ENCODE measurements around the gene HSD3B2. TPM values are rescaled to one million over a fixed set of nuclear protein-coding genes. Genes with fewer than 3 reads are reported as not detected.

Gene HSD3B2
- total RNA-seq (not detected), polyA plus RNA-seq (ENCODE audit: insufficient read length in 2 of 2) (under 1 TPM in 1 of 2 donors, not detected in 1; 0.29 TPM)
- long read RNA-seq, donor 1: 0 reads
- long read RNA-seq, donor 2: 0 reads
- long read RNA-seq, donor 3: 0 reads
- long read RNA-seq, donor 4: 0 reads

- Histone ChIP-seq H3K36me3 (ENCODE audit: control insufficient read depth, insufficient read depth, low read length) (no peaks in the 10 kb centered on the region), H3K9me3 (ENCODE audit: control insufficient read depth, insufficient read depth, low read length) (no peaks in the 10 kb centered on the region), H3K4me1 (ENCODE audit: control insufficient read depth, insufficient read depth, low read length) (no peaks in the 10 kb centered on the region), H3K4me3 (ENCODE audit: low read depth, low read length) (no peak within 1 kb of the TSS), H3K27ac (ENCODE audit: low read depth, low read length) (no peak within 1 kb of the TSS), H3K27me3 (ENCODE audit: control insufficient read depth, insufficient read depth, low read length) (no peaks in the 10 kb centered on the region)
- no peak for DNase-seq (ENCODE audit: low read depth in 4 of 6, low spot score in 6 of 6)
- 100% methylated on average over 1 of the region's 2 CpGs for WGBS (ENCODE audit: insufficient coverage)
Measured at GRCh38 chr1:119414950-119415349, at the start of gene HSD3B2. Gene HSD3B2 (plus strand): TSS chr1:119415150. CDS start chr1:119415420, 270 bp downstream.

DNA sequence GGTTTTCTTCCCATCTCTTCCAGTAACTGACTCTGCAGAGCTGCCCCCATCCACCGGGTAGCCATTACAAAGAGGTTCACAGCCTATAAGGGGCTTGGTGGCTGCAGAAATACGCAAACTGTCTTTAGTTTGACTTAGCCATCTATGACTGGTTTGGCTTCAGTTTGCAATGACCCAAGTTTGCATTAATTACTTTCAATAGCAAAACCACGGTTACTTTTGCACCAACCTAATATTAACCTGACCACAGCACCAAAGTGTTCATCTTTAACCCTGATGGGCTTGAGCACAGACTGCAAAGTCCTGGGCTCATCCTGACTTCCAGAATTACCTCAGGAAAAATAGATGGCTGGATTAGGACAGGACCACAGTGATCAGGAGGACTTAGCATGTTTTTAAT is 48.5 kb upstream of the HSD3B2 start:
- DNase-seq (ENCODE audit: low read depth in 4 of 6, low spot score in 6 of 6): no peak
- H3K9me3 ChIP-seq (ENCODE audit: control insufficient read depth, insufficient read depth, low read length): no peaks in the 10 kb centered on the region
- H3K4me3 ChIP-seq (ENCODE audit: low read depth, low read length): no peak overlapping the region
- H3K27me3 ChIP-seq (ENCODE audit: control insufficient read depth, insufficient read depth, low read length): no peaks in the 10 kb centered on the region
- no peaks in the 10 kb centered on the region for H3K36me3 ChIP-seq (ENCODE audit: control insufficient read depth, insufficient read depth, low read length)
- WGBS (ENCODE audit: insufficient coverage): 95% methylated on average over 3 of the region's 3 CpGs
- H3K4me1 ChIP-seq (ENCODE audit: control insufficient read depth, insufficient read depth, low read length): no peaks in the 10 kb centered on the region
- no peak overlapping the region for H3K27ac ChIP-seq (ENCODE audit: low read depth, low read length)

DNA sequence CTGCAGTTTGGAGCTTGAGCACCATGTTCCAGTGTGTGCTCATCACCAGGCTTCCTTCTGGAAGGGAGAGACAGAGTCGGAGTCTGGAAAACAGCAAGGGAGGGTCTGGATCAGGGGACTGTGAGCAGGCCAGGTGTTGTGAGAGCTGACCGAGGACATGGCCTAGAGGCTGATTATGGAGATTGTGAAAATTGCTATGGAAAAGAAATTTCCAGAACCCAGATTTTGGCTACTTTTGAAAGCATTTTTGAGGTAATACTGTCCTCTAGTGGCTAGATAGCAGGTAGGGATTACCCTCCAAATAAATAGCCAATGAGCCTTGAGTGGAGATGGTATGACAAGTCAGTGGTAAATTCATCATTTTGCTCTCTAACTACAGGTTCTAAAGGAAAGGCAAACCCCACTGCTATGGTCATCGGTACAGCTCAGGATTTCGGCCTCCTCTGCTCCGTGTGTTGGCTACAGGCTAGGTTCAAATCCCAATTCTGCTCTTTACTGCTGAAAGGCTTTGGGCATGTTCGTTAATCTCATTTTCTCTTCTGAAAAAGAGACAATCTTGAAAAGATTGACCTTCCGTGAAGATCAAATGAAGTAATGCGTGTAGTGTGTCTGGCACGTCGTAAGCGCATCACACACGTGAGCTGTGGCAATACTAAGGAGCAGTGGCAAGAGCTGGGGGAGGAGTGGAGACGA is 47.4 kb upstream of the HSD3B2 start:
- Histone ChIP-seq H3K27me3 (ENCODE audit: control insufficient read depth, insufficient read depth, low read length) (no peaks in the 10 kb centered on the region), H3K4me3 (ENCODE audit: low read depth, low read length) (no peak overlapping the region)
- peak; percentile 10 to 81 (median 25) for DNase-seq (ENCODE audit: low read depth in 4 of 6, low spot score in 6 of 6)

DNA sequence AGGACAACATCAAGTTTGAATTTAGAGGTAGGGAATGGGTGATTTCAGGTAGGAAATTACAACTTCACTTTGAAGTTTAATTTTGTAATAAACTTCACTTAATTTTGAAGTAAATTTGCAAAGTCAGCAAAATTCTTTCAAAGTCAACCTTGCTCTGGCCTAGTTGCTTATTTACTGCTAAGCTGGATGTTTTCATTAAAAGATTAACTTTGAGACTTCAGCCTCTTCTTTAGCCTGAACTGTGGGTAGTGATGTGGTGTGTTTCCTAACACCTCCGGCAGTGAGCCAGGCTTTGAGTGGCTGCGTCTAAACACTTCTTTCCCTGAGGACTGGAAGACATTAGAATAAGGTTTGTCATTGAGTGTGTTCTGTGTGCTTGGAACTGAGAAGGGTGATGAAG is 46.4 kb upstream of the HSD3B2 start, which contains the start of gene HAO2:
HAO2 (plus strand) TSS at position 232 of the 400 bp plus-strand sequence. CDS start 12,301 bp downstream, outside the sequence.
- Histone ChIP-seq H3K9me3 (ENCODE audit: control insufficient read depth, insufficient read depth, low read length) (no peaks in the 10 kb centered on the region), H3K4me1 (ENCODE audit: control insufficient read depth, insufficient read depth, low read length) (no peaks in the 10 kb centered on the region), H3K27me3 (ENCODE audit: control insufficient read depth, insufficient read depth, low read length) (no peaks in the 10 kb centered on the region), H3K27ac (ENCODE audit: low read depth, low read length) (no peak within 1 kb of the TSS), H3K4me3 (ENCODE audit: low read depth, low read length) (no peak within 1 kb of the TSS), H3K36me3 (ENCODE audit: control insufficient read depth, insufficient read depth, low read length) (no peaks in the 10 kb centered on the region)
- no peak for DNase-seq (ENCODE audit: low read depth in 4 of 6, low spot score in 6 of 6)
- 92% methylated on average over 2 of the region's 2 CpGs for WGBS (ENCODE audit: insufficient coverage)

More for the DNA sequence above, 47.4 kb upstream of the HSD3B2 start:
- H3K27ac ChIP-seq (ENCODE audit: low read depth, low read length): no peak overlapping the region
- H3K4me1 ChIP-seq (ENCODE audit: control insufficient read depth, insufficient read depth, low read length): no peaks in the 10 kb centered on the region
- no peaks in the 10 kb centered on the region for H3K9me3 ChIP-seq (ENCODE audit: control insufficient read depth, insufficient read depth, low read length)
- WGBS (ENCODE audit: insufficient coverage): 71% methylated on average over 13 of the region's 13 CpGs
- H3K36me3 ChIP-seq (ENCODE audit: control insufficient read depth, insufficient read depth, low read length): no peaks in the 10 kb centered on the region

DNA sequence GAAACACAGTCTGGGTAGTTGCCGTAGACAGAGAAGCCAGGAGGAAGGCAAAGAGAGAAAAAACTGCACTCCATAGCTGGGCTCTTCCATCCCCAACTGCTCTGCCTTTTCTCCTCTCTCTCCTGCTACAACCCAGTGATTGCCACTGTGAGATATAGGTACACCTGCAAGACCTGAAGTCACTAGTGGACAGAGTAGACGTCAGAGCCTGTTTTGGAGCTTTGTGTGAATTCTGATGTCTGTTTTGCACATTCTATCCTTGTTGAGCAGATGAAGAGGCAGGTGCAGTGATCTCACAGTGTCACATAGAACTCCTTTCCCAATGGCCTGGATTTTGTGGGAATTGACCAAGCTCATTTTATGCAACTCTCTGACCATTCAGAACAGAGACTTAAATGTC is 44.2 kb upstream of the HSD3B2 start:
- Histone ChIP-seq H3K9me3 (ENCODE audit: control insufficient read depth, insufficient read depth, low read length) (no peaks in the 10 kb centered on the region), H3K4me1 (ENCODE audit: control insufficient read depth, insufficient read depth, low read length) (no peaks in the 10 kb centered on the region), H3K36me3 (ENCODE audit: control insufficient read depth, insufficient read depth, low read length) (no peaks in the 10 kb centered on the region), H3K27ac (ENCODE audit: low read depth, low read length) (no peak overlapping the region), H3K27me3 (ENCODE audit: control insufficient read depth, insufficient read depth, low read length) (no peaks in the 10 kb centered on the region), H3K4me3 (ENCODE audit: low read depth, low read length) (no peak overlapping the region)
- 92% methylated on average over 2 of the region's 2 CpGs for WGBS (ENCODE audit: insufficient coverage)
- no peak for DNase-seq (ENCODE audit: low read depth in 4 of 6, low spot score in 6 of 6)

GRCh38 chr1:119371815-119372214 is 43.1 kb upstream of the HSD3B2 start:
- no peaks in the 10 kb centered on the region for H3K27me3 ChIP-seq (ENCODE audit: control insufficient read depth, insufficient read depth, low read length)
- 20% methylated on average over 1 of the region's 2 CpGs for WGBS (ENCODE audit: insufficient coverage)
- H3K4me3 ChIP-seq (ENCODE audit: low read depth, low read length): no peak overlapping the region
- no peaks in the 10 kb centered on the region for H3K9me3 ChIP-seq (ENCODE audit: control insufficient read depth, insufficient read depth, low read length)
- H3K36me3 ChIP-seq (ENCODE audit: control insufficient read depth, insufficient read depth, low read length): no peaks in the 10 kb centered on the region
- no peaks in the 10 kb centered on the region for H3K4me1 ChIP-seq (ENCODE audit: control insufficient read depth, insufficient read depth, low read length)
- no peak overlapping the region for H3K27ac ChIP-seq (ENCODE audit: low read depth, low read length)
- DNase-seq (ENCODE audit: low read depth in 4 of 6, low spot score in 6 of 6): peak in 1 of 6 donors; percentile 67

DNA sequence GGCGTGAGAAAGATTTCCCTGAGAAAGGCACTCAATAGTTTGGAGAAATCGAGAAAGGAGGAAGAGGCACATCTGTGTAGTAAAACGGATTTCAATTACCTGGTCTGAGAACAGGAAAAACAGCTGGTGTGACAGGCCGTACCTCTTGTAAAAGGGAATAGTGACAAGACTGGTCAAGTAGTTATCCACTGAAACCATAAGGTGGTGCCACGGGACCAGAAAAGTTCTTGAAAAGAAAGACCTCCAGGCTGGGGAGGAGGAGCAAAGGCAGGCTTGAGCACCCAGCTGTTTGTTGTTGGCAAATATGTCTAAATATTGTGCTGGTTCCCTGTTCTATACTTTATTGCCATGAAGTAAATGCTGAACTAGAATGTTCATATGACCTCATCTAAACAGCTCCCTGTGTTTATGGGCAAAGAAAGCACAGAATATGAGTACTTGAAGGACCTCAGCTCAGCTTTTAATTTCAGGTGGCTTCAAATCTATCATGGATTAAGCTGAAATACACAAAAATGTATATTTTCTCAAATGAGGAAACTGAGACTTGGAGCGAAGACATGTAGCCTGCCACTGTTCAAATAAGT is 42.4 kb upstream of the HSD3B2 start:
- H3K27me3 ChIP-seq (ENCODE audit: control insufficient read depth, insufficient read depth, low read length): no peaks in the 10 kb centered on the region
- WGBS (ENCODE audit: insufficient coverage): 25% methylated on average over 5 of the region's 6 CpGs
- H3K9me3 ChIP-seq (ENCODE audit: control insufficient read depth, insufficient read depth, low read length): no peaks in the 10 kb centered on the region
- peak in 3 of 6 donors; percentile 37 to 88 (median 66) for DNase-seq (ENCODE audit: low read depth in 4 of 6, low spot score in 6 of 6)
- no peaks in the 10 kb centered on the region for H3K4me1 ChIP-seq (ENCODE audit: control insufficient read depth, insufficient read depth, low read length)
- no peak overlapping the region for H3K27ac ChIP-seq (ENCODE audit: low read depth, low read length)
- H3K36me3 ChIP-seq (ENCODE audit: control insufficient read depth, insufficient read depth, low read length): no peaks in the 10 kb centered on the region
- H3K4me3 ChIP-seq (ENCODE audit: low read depth, low read length): no peak overlapping the region

- H3K27me3 ChIP-seq (ENCODE audit: control insufficient read depth, insufficient read depth, low read length): no peaks in the 10 kb centered on the region
- no peaks in the 10 kb centered on the region for H3K4me1 ChIP-seq (ENCODE audit: control insufficient read depth, insufficient read depth, low read length)
- no peak overlapping the region for H3K4me3 ChIP-seq (ENCODE audit: low read depth, low read length)
- H3K27ac ChIP-seq (ENCODE audit: low read depth, low read length): no peak overlapping the region
- H3K36me3 ChIP-seq (ENCODE audit: control insufficient read depth, insufficient read depth, low read length): no peaks in the 10 kb centered on the region
- WGBS (ENCODE audit: insufficient coverage): 50% methylated on average over 1 of the region's 2 CpGs
- H3K9me3 ChIP-seq (ENCODE audit: control insufficient read depth, insufficient read depth, low read length): no peaks in the 10 kb centered on the region
- no peak for DNase-seq (ENCODE audit: low read depth in 4 of 6, low spot score in 6 of 6)
Measured at GRCh38 chr1:119373465-119373864, 41.5 kb upstream of the HSD3B2 start.

DNA sequence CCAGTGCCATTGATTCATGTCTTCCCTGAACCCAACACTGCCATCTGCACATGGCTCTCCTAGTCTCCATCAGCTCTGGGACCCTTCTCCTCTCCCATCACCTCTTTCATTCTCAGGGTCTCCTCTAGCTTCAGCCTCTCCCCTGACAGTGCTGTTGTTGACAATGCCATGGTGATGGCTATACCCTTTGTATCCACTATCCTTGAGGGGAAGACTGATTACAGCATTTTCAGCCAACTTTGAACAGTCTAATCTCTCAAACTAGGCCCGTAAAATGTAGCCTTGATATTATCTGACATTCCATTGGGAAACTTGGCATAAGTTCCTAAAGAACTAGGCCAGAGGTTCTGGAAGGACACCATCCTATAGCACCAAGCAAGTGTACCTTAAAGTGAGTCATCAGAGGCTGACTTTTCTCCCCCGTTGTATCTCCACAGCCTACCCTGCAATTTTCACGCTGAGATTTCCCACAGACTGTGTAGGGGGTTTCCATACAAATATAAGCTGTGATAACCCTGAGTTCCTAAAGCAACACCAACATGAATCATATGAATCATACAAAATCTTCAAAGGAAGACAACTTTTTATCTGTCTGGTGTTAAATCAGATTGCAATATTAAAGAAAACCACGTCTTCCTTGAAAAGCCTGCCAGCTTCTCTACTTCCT is 40.6 kb upstream of the HSD3B2 start:
- no peak overlapping the region for H3K27ac ChIP-seq (ENCODE audit: low read depth, low read length)
- DNase-seq (ENCODE audit: low read depth in 4 of 6, low spot score in 6 of 6): no peak

More for the DNA sequence above, 40.6 kb upstream of the HSD3B2 start:
- no peaks in the 10 kb centered on the region for H3K9me3 ChIP-seq (ENCODE audit: control insufficient read depth, insufficient read depth, low read length)
- no peaks in the 10 kb centered on the region for H3K36me3 ChIP-seq (ENCODE audit: control insufficient read depth, insufficient read depth, low read length)
- H3K4me3 ChIP-seq (ENCODE audit: low read depth, low read length): no peak overlapping the region
- 100% methylated on average over 1 of the region's 4 CpGs for WGBS (ENCODE audit: insufficient coverage)
- H3K27me3 ChIP-seq (ENCODE audit: control insufficient read depth, insufficient read depth, low read length): no peaks in the 10 kb centered on the region
- H3K4me1 ChIP-seq (ENCODE audit: control insufficient read depth, insufficient read depth, low read length): no peaks in the 10 kb centered on the region

All from spinal cord (tissue), 10 donors.